ENCODE data around the gene IFT52. TPM values are rescaled to one million over a fixed set of nuclear protein-coding genes. Genes with fewer than 3 reads are reported as not detected.
A peak's percentile ranks its signal among the peaks of the same experiment; 100 is the strongest.

The IFT52 gene
- total RNA-seq, 1 donor from 2014 or later: 44.7 TPM

GRCh38 chr20:43576108-43576507 is 14.6 kb upstream of the IFT52 start:
- TF ChIP-seq, protein P1, sequence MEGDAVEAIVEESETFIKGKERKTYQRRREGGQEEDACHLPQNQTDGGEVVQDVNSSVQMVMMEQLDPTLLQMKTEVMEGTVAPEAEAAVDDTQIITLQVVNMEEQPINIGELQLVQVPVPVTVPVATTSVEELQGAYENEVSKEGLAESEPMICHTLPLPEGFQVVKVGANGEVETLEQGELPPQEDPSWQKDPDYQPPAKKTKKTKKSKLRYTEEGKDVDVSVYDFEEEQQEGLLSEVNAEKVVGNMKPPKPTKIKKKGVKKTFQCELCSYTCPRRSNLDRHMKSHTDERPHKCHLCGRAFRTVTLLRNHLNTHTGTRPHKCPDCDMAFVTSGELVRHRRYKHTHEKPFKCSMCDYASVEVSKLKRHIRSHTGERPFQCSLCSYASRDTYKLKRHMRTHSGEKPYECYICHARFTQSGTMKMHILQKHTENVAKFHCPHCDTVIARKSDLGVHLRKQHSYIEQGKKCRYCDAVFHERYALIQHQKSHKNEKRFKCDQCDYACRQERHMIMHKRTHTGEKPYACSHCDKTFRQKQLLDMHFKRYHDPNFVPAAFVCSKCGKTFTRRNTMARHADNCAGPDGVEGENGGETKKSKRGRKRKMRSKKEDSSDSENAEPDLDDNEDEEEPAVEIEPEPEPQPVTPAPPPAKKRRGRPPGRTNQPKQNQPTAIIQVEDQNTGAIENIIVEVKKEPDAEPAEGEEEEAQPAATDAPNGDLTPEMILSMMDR (IDR thresholded peaks at IDR 0.05; ENCODE audit: unreplicated experiment): no peak
- Mint-ChIP-seq H3K36me3 (no peaks in the 10 kb centered on the region), H3K27ac (no peak overlapping the region), H3K4me3 (no peak overlapping the region), H3K27me3 (ENCODE audit: low read depth) (no peaks in the 10 kb centered on the region), H3K9me3 (no peaks in the 10 kb centered on the region), H3K4me1 (no peaks in the 10 kb centered on the region)
- no peak for DNase-seq (ENCODE audit: low spot score in 2 of 2, unreplicated experiment in 2 of 2)

- Mint-ChIP-seq H3K27ac (no peak overlapping the region), H3K27me3 (ENCODE audit: low read depth) (no peaks in the 10 kb centered on the region), H3K36me3 (no peaks in the 10 kb centered on the region), H3K4me3 (no peak overlapping the region), H3K4me1 (peaks cover 13% of the 10 kb centered on the region), H3K9me3 (no peaks in the 10 kb centered on the region)
- TF ChIP-seq, protein P1 (IDR thresholded peaks at IDR 0.05; ENCODE audit: unreplicated experiment): no peak
- DNase-seq (ENCODE audit: low spot score in 2 of 2, unreplicated experiment in 2 of 2): no peak
These were observed 10.6 kb upstream of the IFT52 start for GRCh38 chr20:43579861-43580793.

- DNase-seq (ENCODE audit: low spot score in 2 of 2, unreplicated experiment in 2 of 2): no peak
- H3K9me3 Mint-ChIP-seq: no peaks in the 10 kb centered on the region
- H3K36me3 Mint-ChIP-seq: no peaks in the 10 kb centered on the region
- no peak overlapping the region for H3K27ac Mint-ChIP-seq
- TF ChIP-seq, protein P1 (IDR thresholded peaks at IDR 0.05; ENCODE audit: unreplicated experiment): no peak
- H3K4me3 Mint-ChIP-seq: no peak overlapping the region
- H3K4me1 Mint-ChIP-seq: peaks cover 18% of the 10 kb centered on the region
- no peaks in the 10 kb centered on the region for H3K27me3 Mint-ChIP-seq (ENCODE audit: low read depth)
These were observed 7.4 kb upstream of the IFT52 start for GRCh38 chr20:43583133-43583864.

DNA sequence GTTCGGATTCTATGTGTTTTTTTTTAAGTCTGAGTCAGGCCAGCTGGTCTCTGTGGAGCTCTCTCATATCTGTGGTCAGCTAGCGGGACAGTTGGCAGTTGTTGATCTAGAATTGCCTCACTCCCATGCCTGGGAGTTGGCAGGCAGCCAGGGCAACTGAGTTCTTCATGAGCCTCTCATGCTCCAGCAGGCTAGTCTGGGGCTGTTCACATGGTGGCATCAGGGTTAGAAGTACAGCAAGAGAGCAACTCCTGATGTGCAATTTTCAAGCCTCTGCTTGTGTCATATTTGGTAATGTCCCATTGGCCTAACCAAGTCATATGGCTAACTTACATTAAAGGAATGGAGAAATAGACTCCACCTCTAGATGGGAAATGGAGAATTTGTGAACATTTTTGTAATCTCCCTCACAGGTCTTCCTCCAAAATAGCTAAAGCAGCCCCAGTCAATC is 6.7 kb upstream of the IFT52 start:
- TF ChIP-seq, protein P1 (IDR thresholded peaks at IDR 0.05; ENCODE audit: unreplicated experiment): no peak
- Mint-ChIP-seq H3K4me3 (no peak overlapping the region), H3K27ac (no peak overlapping the region), H3K9me3 (no peaks in the 10 kb centered on the region), H3K4me1 (peaks cover 18% of the 10 kb centered on the region), H3K36me3 (no peaks in the 10 kb centered on the region), H3K27me3 (ENCODE audit: low read depth) (no peaks in the 10 kb centered on the region)
- DNase-seq (ENCODE audit: low spot score in 2 of 2, unreplicated experiment in 2 of 2): no peak

DNA sequence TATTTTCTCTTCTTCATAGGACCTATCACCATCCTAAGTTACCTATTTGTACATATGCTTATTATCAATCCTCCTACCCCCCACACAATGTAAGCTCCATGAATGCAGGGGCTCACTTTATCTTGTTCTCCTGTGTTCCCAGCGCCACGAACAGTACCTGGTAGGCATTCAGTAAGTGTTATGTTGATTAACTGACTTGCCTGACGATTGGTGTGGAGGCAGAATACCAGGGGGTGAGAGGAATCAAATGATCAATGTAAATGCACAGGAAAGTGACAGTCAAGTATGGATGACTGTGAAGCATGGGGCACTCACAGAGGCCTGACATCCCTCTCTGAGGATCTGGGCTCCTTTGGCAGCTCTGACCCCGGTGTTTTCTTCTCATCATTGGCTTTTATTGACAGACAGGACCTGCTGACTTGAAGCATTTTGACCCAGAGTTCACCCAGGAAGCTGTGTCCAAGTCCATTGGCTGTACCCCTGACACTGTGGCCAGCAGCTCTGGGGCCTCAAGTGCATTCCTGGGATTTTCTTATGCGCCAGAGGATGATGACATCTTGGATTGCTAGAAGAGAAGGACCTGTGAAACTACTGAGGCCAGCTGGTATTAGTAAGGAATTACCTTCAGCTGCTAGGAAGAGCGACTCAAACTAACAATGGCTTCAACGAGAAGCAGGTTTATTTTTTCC is 6.1 kb upstream of the IFT52 start:
- Mint-ChIP-seq H3K27me3 (ENCODE audit: low read depth) (no peaks in the 10 kb centered on the region), H3K4me1 (peaks cover 18% of the 10 kb centered on the region), H3K9me3 (no peaks in the 10 kb centered on the region), H3K4me3 (no peak overlapping the region), H3K27ac (peak overlapping the region; percentile 38), H3K36me3 (no peaks in the 10 kb centered on the region)
- TF ChIP-seq, protein P1 (IDR thresholded peaks at IDR 0.05; ENCODE audit: unreplicated experiment): no peak
- no peak for DNase-seq (ENCODE audit: low spot score in 2 of 2, unreplicated experiment in 2 of 2)
